SK-N-MC (cell line): ENCODE results near the gene KCNAB2.

Experiments used
- DNase-seq: peaks from one replicate; pipeline ENCODE4 v3.0.0-alpha.2; 2011; ENCODE audit warnings: low read depth, low spot score
- H3K27ac ChIP-seq: fragments of 200-600 bp; sonication (generic); 2 replicates; pipeline ENCODE4 v1.5.1; 2016; ENCODE audit warnings: mixed run types
- H3K36me3 ChIP-seq: fragments of 200-600 bp; sonication (generic); 2 replicates; pipeline ENCODE4 v1.6.1; 2017; ENCODE audit warnings: antibody characterized with exemption, low read length, mixed read lengths; ENCODE audit not compliant: insufficient read depth
- H3K4me3 ChIP-seq: fragments of 200-600 bp; sonication (generic); 2 replicates; pipeline ENCODE4 v1.5.1; 2016
- H3K9ac ChIP-seq: fragments of 200-600 bp; sonication (generic); 2 replicates; pipeline ENCODE4 v1.8.0; 2017; ENCODE audit warnings: mixed run types, mixed read lengths; ENCODE audit not compliant: insufficient read length
- H3K9me3 ChIP-seq: fragments of 200-600 bp; sonication (generic); 2 replicates; pipeline ENCODE4 v1.6.1; 2017; ENCODE audit warnings: low read depth, mild to moderate bottlenecking, antibody characterized with exemption, low read length, moderate library complexity, mixed read lengths
- EZH2 ChIP-seq: fragments of 200-600 bp; sonication (generic); IDR thresholded peaks from one replicate; pipeline ENCODE4 v1.6.1; 2017; ENCODE audit warnings: antibody characterized with exemption
- FOXP2 ChIP-seq: optimal IDR thresholded peaks from 2 replicates; pipeline ENCODE3; 2011; ENCODE audit warnings: mild to moderate bottlenecking, moderate library complexity; ENCODE audit not compliant: insufficient read depth; ENCODE audit errors: extremely low read length, control extremely low read depth
- POLR2AphosphoS5 ChIP-seq: IDR thresholded peaks from 2 replicates; pipeline ENCODE4 v1.6.1; 2012; ENCODE audit warnings: mild to moderate bottlenecking, low read depth, low read length, borderline replicate concordance

The KCNAB2 gene

GRCh38 chr1:6027591-6027990, 18.1 kb upstream of the KCNAB2 start:
- DNase-seq, result no peak
- no peak overlapping the region for H3K4me3 ChIP-seq
- TF ChIP-seq POLR2AphosphoS5, result no peak
- TF ChIP-seq FOXP2, result no peak
- no peak for TF ChIP-seq EZH2
- no peaks in the 10 kb centered on the region for H3K36me3 ChIP-seq
- no peak overlapping the region for H3K27ac ChIP-seq
- no peak overlapping the region for H3K9ac ChIP-seq
- no peaks in the 10 kb centered on the region for H3K9me3 ChIP-seq

- TF ChIP-seq POLR2AphosphoS5 (no peak), FOXP2 (no peak), EZH2 (no peak)
- Histone ChIP-seq H3K36me3 (no peaks in the 10 kb centered on the region), H3K9me3 (no peaks in the 10 kb centered on the region), H3K27ac (no peak overlapping the region), H3K4me3 (no peak overlapping the region), H3K9ac (no peak overlapping the region)
- no peak for DNase-seq
Measured at GRCh38 chr1:6028042-6028850, 17.4 kb upstream of the KCNAB2 start.

DNA sequence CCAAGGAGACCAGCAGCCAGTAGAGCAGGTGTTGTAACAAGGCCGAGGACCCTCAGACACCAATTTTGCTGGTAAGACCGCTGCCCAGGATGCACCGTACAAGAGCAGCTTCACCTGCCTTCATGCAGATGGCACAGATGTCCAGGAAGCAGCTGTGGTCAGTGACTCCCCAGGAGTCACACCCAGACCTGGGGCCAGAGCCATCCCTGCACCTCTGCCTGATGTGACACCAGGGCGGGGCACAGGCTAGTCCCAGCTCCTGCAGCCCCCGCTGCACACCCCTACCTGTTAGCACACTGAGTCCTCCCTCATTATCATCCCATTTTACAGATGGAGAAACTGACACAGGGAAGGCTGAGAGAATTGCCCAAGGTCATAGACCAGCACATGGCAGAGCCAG, 16.3 kb upstream of the KCNAB2 start:
- TF ChIP-seq FOXP2 (no peak), POLR2AphosphoS5 (no peak), EZH2 (no peak)
- Histone ChIP-seq H3K27ac (no peak overlapping the region), H3K36me3 (no peaks in the 10 kb centered on the region), H3K4me3 (no peak overlapping the region), H3K9ac (no peak overlapping the region), H3K9me3 (no peaks in the 10 kb centered on the region)
- DNase-seq, result no peak

DNA sequence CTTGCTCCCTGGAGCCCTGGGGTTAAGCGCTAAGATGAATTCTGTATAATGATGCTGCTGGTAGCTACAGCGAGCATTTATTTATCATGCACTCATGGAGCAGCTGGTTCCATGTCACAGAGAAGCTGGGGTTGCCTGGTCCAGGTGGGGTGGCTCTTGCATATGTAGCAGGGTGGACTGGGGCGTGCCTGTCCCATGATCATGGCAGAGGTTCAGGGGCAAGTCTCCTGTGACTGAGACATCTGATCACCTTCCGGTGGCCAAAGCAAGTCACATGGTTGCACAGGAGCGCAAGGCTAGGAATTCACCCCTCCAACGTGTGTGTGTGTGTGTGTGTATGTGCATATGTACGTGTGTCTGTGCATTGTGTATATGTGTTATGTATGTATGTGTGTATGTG, 15.6 kb upstream of the KCNAB2 start:
- no peak overlapping the region for H3K9ac ChIP-seq
- no peak overlapping the region for H3K4me3 ChIP-seq
- H3K27ac ChIP-seq, result no peak overlapping the region
- TF ChIP-seq EZH2 (no peak), POLR2AphosphoS5 (no peak), FOXP2 (no peak)
- no peaks in the 10 kb centered on the region for H3K36me3 ChIP-seq
- DNase-seq, result no peak
- H3K9me3 ChIP-seq, result no peaks in the 10 kb centered on the region

- Histone ChIP-seq H3K36me3 (no peaks in the 10 kb centered on the region), H3K9ac (no peak overlapping the region), H3K9me3 (no peaks in the 10 kb centered on the region), H3K4me3 (no peak overlapping the region), H3K27ac (no peak overlapping the region)
- TF ChIP-seq FOXP2, result no peak
- no peak for TF ChIP-seq POLR2AphosphoS5
- no peak for TF ChIP-seq EZH2
- DNase-seq, result no peak
Measured at GRCh38 chr1:6030547-6031261, 15.0 kb upstream of the KCNAB2 start.

- no peak for DNase-seq
- TF ChIP-seq EZH2 (no peak), FOXP2 (no peak), POLR2AphosphoS5 (no peak)
Measured at GRCh38 chr1:6033124-6033523, 12.6 kb upstream of the KCNAB2 start.

DNA sequence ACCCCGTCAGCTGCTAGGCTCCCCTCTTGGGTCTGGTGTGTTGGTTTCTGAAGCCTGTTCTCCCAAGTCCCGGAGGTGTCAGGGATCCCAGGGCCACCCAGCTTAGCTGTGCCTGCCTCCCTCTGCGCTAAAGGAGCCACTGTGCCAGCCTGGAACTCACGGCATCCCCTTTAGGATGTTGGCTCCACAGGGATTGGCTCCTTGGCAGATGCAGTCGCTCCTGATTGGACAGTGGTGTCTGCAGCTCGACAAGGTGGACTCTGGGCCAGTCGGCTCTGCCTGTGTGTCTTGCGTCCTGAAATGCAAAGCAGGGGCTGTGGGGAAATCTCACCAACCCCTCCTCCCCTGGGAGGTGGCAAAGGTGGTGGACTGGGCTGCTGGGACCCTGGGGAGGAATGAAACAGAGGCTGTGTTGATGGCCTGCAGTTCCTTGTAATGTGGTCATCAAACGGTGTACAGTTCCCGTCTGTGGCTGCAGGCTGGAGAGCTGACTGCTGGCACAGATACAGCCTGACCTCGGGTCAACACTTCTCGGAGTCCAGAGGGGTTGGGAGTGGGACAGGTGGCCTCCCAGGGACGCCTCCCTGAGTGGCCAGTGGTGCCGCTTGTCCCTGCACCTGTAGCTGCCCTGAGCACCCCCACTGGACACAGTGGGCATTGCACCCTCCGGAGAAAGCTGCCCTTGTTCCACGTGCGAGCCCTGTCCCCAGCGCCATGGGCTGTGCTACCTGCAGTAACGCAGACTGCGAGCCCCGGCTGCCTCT, 11.5 kb upstream of the KCNAB2 start:
- no peak for DNase-seq
- no peaks in the 10 kb centered on the region for H3K9me3 ChIP-seq
- H3K9ac ChIP-seq, result no peak overlapping the region
- no peaks in the 10 kb centered on the region for H3K36me3 ChIP-seq
- H3K4me3 ChIP-seq, result no peak overlapping the region
- TF ChIP-seq EZH2, result no peak
- no peak for TF ChIP-seq FOXP2
- no peak for TF ChIP-seq POLR2AphosphoS5
- H3K27ac ChIP-seq, result no peak overlapping the region

More at GRCh38 chr1:6033124-6033523, 12.6 kb upstream of the KCNAB2 start:
- Histone ChIP-seq H3K36me3 (no peaks in the 10 kb centered on the region), H3K9me3 (no peaks in the 10 kb centered on the region), H3K4me3 (no peak overlapping the region), H3K27ac (no peak overlapping the region), H3K9ac (no peak overlapping the region)

- H3K9ac ChIP-seq, result no peak overlapping the region
- no peaks in the 10 kb centered on the region for H3K36me3 ChIP-seq
- H3K9me3 ChIP-seq, result no peaks in the 10 kb centered on the region
- TF ChIP-seq EZH2, result no peak
- TF ChIP-seq FOXP2, result no peak
- TF ChIP-seq POLR2AphosphoS5, result no peak
- no peak overlapping the region for H3K27ac ChIP-seq
- no peak overlapping the region for H3K4me3 ChIP-seq
- DNase-seq, result no peak
Measured at GRCh38 chr1:6034750-6035096, 11.0 kb upstream of the KCNAB2 start.

DNA sequence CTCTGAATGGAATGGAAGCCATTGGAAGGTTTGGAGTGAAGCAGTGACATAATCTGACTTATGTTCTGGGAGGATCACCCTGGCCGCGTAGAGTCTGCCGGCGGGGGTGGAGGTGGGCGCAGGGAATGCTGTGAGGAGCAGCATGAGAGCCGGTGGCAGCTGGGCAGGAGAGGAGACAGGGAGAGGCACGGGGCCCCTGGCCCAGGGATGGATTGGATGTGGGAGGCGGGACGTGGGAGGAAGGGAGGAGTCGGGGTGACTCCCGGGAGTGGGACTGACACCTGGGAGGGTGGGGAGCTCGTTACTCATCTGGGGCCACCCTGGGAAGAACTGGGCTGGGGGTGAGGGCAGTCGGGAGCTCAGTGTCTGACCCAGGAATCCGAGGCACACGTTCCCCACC, 10.4 kb upstream of the KCNAB2 start:
- H3K36me3 ChIP-seq, result no peaks in the 10 kb centered on the region
- no peaks in the 10 kb centered on the region for H3K9me3 ChIP-seq
- H3K27ac ChIP-seq, result no peak overlapping the region
- H3K9ac ChIP-seq, result no peak overlapping the region
- no peak overlapping the region for H3K4me3 ChIP-seq
- no peak for TF ChIP-seq FOXP2
- no peak for TF ChIP-seq EZH2
- TF ChIP-seq POLR2AphosphoS5, result no peak
- no peak for DNase-seq
